HG03575 (cell line): ENCODE measurements around the gene SLC34A1.

Experiments used
- ATAC-seq: cut with Tn5 transposase; IDR thresholded peaks from one replicate; pipeline ENCODE4 v1.9.1; 2021; ENCODE audit not compliant: unreplicated experiment, insufficient number of reproducible peaks, low FRiP score; ENCODE audit errors: extremely low read depth

The SLC34A1 gene

GRCh38 chr5:177438468-177438867 lies 54.2 kb downstream of the SLC34A1 start:
- no peak for ATAC-seq

GRCh38 chr5:177439518-177440053 lies 55.4 kb downstream of the SLC34A1 start:
- no peak for ATAC-seq

- no peak for ATAC-seq
Observed at GRCh38 chr5:177440211-177440989, 56.2 kb downstream of the SLC34A1 start.

- no peak for ATAC-seq
Observed at GRCh38 chr5:177440990-177441780, 57.0 kb downstream of the SLC34A1 start.

- no peak for ATAC-seq
Observed at GRCh38 chr5:177442066-177442826, 58.0 kb downstream of the SLC34A1 start.

GRCh38 chr5:177443144-177443983 lies 59.1 kb downstream of the SLC34A1 start:
- no peak for ATAC-seq

GRCh38 chr5:177444106-177445051 lies 60.1 kb downstream of the SLC34A1 start:
- ATAC-seq = no peak

- ATAC-seq = no peak
Observed at GRCh38 chr5:177445052-177445916, 61.0 kb downstream of the SLC34A1 start.

GRCh38 chr5:177445917-177446199 lies 61.6 kb downstream of the SLC34A1 start:
- ATAC-seq = no peak

- ATAC-seq = no peak
Observed at GRCh38 chr5:177446200-177447065, 62.2 kb downstream of the SLC34A1 start, which contains the start of gene PRR7. Gene PRR7 (plus strand): TSS chr5:177446814. CDS start chr5:177455068, 8,254 bp downstream.

- ATAC-seq = no peak
Observed at GRCh38 chr5:177447066-177447610, 62.9 kb downstream of the SLC34A1 start.

GRCh38 chr5:177447611-177448243 lies 63.5 kb downstream of the SLC34A1 start:
- no peak for ATAC-seq
